Ovary (tissue), 3 donors: ENCODE measurements around the gene GNAS-AS1.

Experiments
- CTCF ChIP-seq, 3 donors: fragments of 450-650 bp in 2 of 3; fragments of 200-600 bp in 1 of 3; IDR thresholded peaks; one replicate each; pipeline versions ENCODE4 v1.5.1 to v1.8.0; 2016 to 2022; ENCODE audit warnings: antibody characterized with exemption in 3 of 3, mild to moderate bottlenecking in 1 of 3
- POLR2A ChIP-seq: fragments of 450-650 bp; IDR thresholded peaks from one replicate; pipeline ENCODE4 v1.6.1; 2017; ENCODE audit warnings: antibody characterized with exemption, mild to moderate bottlenecking, moderate library complexity
- donor health status: DM: no; HTN: no; CAD: no.

DNA sequence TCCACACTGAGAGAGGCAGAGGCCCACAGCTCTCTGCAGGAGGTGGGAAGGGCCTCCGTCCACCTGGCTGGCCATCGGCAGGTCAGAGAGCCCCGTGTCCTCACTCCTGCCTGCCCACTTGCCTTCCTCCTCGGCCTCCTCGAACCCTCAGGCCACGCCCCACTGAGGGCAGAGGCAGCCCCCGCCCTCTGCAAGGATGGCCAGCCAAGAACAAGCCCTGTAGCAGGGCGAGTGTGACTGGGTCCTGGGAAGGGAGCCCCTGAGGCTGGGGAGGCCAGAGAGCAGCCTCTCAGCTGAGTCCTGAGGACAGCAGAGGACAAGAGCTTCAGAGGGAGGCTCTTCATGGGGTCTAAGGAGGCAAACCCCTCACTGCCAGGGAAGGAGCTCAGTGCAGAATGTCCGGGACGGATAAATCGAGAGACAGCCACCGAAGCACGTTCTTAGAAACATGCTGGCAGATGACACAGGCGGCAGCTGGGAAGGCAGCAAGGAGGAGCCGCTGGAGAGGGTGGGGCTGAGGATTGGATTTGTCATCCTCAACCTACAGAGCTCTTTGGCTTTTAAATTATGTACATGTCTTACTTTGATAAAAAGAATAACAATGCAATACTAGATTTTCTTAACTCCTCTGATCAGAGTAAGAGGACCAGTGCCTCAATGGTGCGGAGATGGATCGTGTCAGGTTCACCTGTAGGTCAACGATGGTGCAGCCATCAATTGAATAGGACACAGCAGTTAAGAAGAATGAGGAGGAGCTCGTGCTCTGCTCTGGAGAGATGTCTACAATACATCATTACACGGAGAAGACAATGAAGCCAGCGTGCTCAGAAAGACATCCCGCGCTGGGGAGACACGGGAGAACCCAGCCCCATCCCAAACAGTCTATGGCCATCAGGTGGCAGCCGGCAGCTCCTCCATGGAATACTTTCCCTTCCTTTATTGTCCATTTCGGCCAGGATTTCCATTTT lies 53.0 kb downstream of the GNAS-AS1 start:
- TF ChIP-seq POLR2A, result no peak
- TF ChIP-seq CTCF (IDR thresholded peaks at IDR 0.05), result no peak
